ENCODE measurements around the gene CXADR.

The CXADR gene

DNA sequence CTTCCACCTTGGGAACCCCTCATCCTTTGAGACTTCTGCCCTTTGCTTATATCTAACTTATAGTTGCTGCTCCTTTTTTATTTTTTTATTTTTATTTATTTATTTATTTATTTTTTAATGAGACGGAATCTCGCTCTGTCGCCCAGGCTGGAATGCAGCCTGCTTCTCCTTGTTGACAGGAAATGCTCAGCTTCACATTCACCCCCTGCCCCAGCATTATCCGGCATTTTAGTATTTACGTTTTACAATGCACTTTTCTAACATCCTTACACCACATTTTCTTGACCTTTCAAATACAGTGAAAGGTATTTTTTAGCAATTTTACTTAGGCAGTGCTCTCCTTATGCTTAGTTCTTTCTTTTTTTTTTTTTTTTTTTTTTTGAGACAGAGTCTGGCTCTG lies 14.9 kb downstream of the CXADR start (continued):
- TF ChIP-seq, protein P1, sequence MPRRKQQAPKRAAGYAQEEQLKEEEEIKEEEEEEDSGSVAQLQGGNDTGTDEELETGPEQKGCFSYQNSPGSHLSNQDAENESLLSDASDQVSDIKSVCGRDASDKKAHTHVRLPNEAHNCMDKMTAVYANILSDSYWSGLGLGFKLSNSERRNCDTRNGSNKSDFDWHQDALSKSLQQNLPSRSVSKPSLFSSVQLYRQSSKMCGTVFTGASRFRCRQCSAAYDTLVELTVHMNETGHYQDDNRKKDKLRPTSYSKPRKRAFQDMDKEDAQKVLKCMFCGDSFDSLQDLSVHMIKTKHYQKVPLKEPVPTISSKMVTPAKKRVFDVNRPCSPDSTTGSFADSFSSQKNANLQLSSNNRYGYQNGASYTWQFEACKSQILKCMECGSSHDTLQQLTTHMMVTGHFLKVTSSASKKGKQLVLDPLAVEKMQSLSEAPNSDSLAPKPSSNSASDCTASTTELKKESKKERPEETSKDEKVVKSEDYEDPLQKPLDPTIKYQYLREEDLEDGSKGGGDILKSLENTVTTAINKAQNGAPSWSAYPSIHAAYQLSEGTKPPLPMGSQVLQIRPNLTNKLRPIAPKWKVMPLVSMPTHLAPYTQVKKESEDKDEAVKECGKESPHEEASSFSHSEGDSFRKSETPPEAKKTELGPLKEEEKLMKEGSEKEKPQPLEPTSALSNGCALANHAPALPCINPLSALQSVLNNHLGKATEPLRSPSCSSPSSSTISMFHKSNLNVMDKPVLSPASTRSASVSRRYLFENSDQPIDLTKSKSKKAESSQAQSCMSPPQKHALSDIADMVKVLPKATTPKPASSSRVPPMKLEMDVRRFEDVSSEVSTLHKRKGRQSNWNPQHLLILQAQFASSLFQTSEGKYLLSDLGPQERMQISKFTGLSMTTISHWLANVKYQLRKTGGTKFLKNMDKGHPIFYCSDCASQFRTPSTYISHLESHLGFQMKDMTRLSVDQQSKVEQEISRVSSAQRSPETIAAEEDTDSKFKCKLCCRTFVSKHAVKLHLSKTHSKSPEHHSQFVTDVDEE (CRISPR knock-in tag; IDR thresholded peaks at IDR 0.05): no peak
- TF ChIP-seq, protein P2, sequence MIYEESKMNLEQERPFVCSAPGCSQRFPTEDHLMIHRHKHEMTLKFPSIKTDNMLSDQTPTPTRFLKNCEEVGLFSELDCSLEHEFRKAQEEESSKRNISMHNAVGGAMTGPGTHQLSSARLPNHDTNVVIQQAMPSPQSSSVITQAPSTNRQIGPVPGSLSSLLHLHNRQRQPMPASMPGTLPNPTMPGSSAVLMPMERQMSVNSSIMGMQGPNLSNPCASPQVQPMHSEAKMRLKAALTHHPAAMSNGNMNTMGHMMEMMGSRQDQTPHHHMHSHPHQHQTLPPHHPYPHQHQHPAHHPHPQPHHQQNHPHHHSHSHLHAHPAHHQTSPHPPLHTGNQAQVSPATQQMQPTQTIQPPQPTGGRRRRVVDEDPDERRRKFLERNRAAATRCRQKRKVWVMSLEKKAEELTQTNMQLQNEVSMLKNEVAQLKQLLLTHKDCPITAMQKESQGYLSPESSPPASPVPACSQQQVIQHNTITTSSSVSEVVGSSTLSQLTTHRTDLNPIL (CRISPR knock-in tag; IDR thresholded peaks at IDR 0.05; ENCODE audit: low read depth): no peak

DNA sequence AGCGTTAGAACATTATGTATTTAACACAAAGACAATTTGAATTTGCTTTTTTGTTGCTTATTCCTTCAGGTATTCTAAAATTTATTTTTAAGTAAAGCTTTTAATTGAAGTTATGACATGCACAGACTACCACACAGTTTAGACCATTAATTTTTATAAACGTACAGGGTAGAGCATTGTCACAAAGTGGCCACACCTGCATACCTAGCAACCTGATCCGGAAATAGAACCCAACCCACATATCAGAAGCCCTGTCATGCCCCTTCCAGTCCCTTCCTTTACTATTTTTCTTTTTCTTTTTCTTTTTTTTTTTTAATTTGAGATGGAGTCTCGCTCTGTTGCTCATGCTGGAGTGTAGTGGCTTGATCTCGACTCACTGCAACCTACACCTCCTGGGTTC lies 16.8 kb downstream of the CXADR start:
- no peak for TF ChIP-seq ZNF565 (CRISPR knock-in tag; conservative IDR thresholded peaks at IDR 0.05; ENCODE audit: low read depth)
- TF ChIP-seq BACH2 (CRISPR knock-in tag; IDR thresholded peaks at IDR 0.05; ENCODE audit: borderline replicate concordance): no peak
- no peak for TF ChIP-seq ESRRG (CRISPR knock-in tag; IDR thresholded peaks at IDR 0.05)
- TF ChIP-seq, protein P3, sequence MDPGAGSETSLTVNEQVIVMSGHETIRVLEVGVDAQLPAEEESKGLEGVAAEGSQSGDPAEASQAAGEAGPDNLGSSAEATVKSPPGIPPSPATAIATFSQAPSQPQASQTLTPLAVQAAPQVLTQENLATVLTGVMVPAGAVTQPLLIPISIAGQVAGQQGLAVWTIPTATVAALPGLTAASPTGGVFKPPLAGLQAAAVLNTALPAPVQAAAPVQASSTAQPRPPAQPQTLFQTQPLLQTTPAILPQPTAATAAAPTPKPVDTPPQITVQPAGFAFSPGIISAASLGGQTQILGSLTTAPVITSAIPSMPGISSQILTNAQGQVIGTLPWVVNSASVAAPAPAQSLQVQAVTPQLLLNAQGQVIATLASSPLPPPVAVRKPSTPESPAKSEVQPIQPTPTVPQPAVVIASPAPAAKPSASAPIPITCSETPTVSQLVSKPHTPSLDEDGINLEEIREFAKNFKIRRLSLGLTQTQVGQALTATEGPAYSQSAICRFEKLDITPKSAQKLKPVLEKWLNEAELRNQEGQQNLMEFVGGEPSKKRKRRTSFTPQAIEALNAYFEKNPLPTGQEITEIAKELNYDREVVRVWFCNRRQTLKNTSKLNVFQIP (CRISPR knock-in tag; IDR thresholded peaks at IDR 0.05; ENCODE audit: borderline replicate concordance, low read depth): no peak
- no peak for TF ChIP-seq SNAI2 (CRISPR knock-in tag; IDR thresholded peaks at IDR 0.05)
- no peak for TF ChIP-seq CSDC2 (CRISPR knock-in tag; IDR thresholded peaks at IDR 0.05)
- TF ChIP-seq ZNF8 (CRISPR knock-in tag; IDR thresholded peaks at IDR 0.05): no peak
- TF ChIP-seq, protein P4, sequence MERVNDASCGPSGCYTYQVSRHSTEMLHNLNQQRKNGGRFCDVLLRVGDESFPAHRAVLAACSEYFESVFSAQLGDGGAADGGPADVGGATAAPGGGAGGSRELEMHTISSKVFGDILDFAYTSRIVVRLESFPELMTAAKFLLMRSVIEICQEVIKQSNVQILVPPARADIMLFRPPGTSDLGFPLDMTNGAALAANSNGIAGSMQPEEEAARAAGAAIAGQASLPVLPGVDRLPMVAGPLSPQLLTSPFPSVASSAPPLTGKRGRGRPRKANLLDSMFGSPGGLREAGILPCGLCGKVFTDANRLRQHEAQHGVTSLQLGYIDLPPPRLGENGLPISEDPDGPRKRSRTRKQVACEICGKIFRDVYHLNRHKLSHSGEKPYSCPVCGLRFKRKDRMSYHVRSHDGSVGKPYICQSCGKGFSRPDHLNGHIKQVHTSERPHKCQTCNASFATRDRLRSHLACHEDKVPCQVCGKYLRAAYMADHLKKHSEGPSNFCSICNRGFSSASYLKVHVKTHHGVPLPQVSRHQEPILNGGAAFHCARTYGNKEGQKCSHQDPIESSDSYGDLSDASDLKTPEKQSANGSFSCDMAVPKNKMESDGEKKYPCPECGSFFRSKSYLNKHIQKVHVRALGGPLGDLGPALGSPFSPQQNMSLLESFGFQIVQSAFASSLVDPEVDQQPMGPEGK (CRISPR knock-in tag; IDR thresholded peaks at IDR 0.05; ENCODE audit: borderline replicate concordance): no peak
- no peak for TF ChIP-seq OSR1 (CRISPR knock-in tag; IDR thresholded peaks at IDR 0.05)
- no peak for TF ChIP-seq TCF4 (CRISPR knock-in tag; IDR thresholded peaks at IDR 0.05; ENCODE audit: borderline replicate concordance)
- TF ChIP-seq ARNTL (CRISPR knock-in tag; IDR thresholded peaks at IDR 0.05; ENCODE audit: borderline replicate concordance, low read depth): no peak
- ATAC-seq: no peak

DNA sequence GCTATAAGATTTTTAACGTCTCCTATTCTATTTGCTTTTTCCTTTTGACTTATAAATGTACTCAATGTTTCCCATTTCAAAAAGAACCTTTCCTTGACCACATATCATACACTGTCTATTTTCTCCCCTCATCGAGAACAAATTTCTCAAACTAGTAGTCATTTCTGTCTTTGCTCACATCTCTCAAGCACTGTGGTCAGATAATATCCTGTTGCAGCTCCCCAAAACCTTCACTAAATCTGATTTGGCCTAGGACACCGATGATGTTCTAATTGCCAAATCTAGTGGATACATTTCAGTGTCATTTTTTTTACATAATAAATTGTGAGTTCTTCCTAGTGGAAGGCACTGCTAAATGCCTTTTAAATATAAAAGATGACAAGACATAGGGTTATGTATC lies 19.4 kb downstream of the CXADR start:
- TF ChIP-seq ISL1 (CRISPR knock-in tag; IDR thresholded peaks at IDR 0.05) (peak; percentile 37; the same call in 1 of the 2 replicates), SNAI2 (CRISPR knock-in tag; IDR thresholded peaks at IDR 0.05) (no peak)

DNA sequence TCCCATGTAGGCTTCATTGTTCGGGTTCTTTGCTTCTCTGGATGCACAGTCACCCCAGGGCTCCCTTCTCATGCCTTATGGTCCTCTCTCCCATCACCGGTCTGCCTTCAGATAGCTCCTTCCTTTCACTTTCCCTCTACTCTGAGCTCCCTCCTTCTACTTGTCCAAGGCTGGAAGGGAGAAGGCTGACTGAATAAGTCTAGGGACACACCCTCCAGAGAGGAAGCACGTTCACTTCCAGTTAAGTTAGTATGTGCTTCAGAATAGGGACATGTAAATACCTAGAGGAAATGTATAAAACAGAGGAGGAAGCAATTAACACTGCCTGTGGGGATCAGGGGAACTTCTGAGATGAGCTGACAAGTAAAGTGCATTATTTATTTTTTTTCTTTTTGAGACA lies 23.5 kb downstream of the CXADR start:
- ATAC-seq: no peak

More for the DNA sequence above, 19.4 kb downstream of the CXADR start:
- ATAC-seq: no peak

More for the DNA sequence above, 23.5 kb downstream of the CXADR start:
- TF ChIP-seq, protein P4 (CRISPR knock-in tag; IDR thresholded peaks at IDR 0.05; ENCODE audit: borderline replicate concordance): no peak
- no peak for TF ChIP-seq ZNF565 (CRISPR knock-in tag; conservative IDR thresholded peaks at IDR 0.05; ENCODE audit: low read depth)
- TF ChIP-seq, protein P5, sequence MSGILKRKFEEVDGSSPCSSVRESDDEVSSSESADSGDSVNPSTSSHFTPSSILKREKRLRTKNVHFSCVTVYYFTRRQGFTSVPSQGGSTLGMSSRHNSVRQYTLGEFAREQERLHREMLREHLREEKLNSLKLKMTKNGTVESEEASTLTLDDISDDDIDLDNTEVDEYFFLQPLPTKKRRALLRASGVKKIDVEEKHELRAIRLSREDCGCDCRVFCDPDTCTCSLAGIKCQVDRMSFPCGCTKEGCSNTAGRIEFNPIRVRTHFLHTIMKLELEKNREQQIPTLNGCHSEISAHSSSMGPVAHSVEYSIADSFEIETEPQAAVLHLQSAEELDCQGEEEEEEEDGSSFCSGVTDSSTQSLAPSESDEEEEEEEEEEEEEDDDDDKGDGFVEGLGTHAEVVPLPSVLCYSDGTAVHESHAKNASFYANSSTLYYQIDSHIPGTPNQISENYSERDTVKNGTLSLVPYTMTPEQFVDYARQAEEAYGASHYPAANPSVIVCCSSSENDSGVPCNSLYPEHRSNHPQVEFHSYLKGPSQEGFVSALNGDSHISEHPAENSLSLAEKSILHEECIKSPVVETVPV (CRISPR knock-in tag; IDR thresholded peaks at IDR 0.05): no peak
- TF ChIP-seq RARB (CRISPR knock-in tag; IDR thresholded peaks at IDR 0.05): no peak
- no peak for TF ChIP-seq OSR1 (CRISPR knock-in tag; IDR thresholded peaks at IDR 0.05)
- TF ChIP-seq ISL1 (CRISPR knock-in tag; IDR thresholded peaks at IDR 0.05): no peak
- no peak for TF ChIP-seq CSDC2 (CRISPR knock-in tag; IDR thresholded peaks at IDR 0.05)
- no peak for TF ChIP-seq TOX (CRISPR knock-in tag; IDR thresholded peaks at IDR 0.05; ENCODE audit: borderline replicate concordance)
- no peak for TF ChIP-seq ARNTL (CRISPR knock-in tag; IDR thresholded peaks at IDR 0.05; ENCODE audit: borderline replicate concordance, low read depth)
- TF ChIP-seq BACH2 (CRISPR knock-in tag; IDR thresholded peaks at IDR 0.05; ENCODE audit: borderline replicate concordance): no peak
- TF ChIP-seq ZNF8 (CRISPR knock-in tag; IDR thresholded peaks at IDR 0.05): no peak
- TF ChIP-seq TCF4 (CRISPR knock-in tag; IDR thresholded peaks at IDR 0.05; ENCODE audit: borderline replicate concordance): no peak
- TF ChIP-seq PPARA (CRISPR knock-in tag; IDR thresholded peaks at IDR 0.05; ENCODE audit: borderline replicate concordance): no peak
- TF ChIP-seq, protein P3 (CRISPR knock-in tag; IDR thresholded peaks at IDR 0.05; ENCODE audit: borderline replicate concordance, low read depth): no peak
- TF ChIP-seq ZFP3 (CRISPR knock-in tag; IDR thresholded peaks at IDR 0.05): no peak
- TF ChIP-seq SNAI2 (CRISPR knock-in tag; IDR thresholded peaks at IDR 0.05): no peak
